ENCODE results near the gene SVOP. TPM values are rescaled to one million over a fixed set of nuclear protein-coding genes. Genes with fewer than 3 reads are reported as not detected.

The SVOP gene
- total and polyA plus RNA-seq, 2 of the 4 experiments (the other 2 are of a cell fraction), result not detected

DNA sequence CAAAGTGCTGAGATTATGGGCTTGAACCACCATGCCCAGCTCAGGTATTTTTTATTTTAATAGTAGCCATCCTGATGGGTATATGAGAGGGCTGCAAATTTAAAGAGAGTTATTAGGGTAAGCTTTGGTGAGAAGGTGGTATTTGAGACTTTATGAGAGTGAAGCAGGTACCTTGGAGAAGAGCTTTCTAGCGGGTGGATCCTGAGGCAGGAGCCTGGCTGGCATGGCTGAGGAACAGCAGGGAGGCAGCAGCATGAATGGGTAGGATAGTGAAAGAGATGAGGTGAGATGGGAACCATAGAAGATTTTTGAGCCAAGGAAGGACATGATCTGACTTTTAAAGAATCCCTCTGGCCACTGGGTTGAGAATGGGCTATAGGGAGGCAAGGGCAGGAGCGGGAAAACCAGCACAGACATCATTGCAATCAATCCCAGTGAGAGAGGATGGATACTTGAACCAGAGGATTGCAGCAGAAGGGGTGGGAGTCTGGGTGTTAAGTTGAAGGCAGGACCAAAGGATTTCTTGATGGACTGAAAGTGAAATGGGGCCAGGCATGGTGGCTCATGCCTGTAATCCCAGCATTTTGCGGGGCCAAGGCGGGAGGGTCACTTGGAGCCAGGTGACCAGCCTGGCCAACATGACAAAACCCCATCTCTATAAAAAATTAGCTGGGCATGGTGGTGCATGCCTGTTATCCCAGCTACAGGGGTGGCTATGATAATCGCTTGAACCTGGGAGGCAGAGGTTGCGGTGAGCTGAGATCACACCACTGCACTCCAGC lies 5.7 kb downstream of the SVOP start:
- Histone ChIP-seq H3K4me1 (ENCODE audit: control insufficient read depth, insufficient read depth, low read length) (no peaks in the 10 kb centered on the region), H2BK20ac (ENCODE audit: low read depth, low read length) (no peak overlapping the region), H3K23ac (ENCODE audit: low read depth, low read length) (no peak overlapping the region), H2AFZ (replicated peaks; ENCODE audit: low read length, poor library complexity) (no peak overlapping the region), H3K27me3 (ENCODE audit: control insufficient read depth, insufficient read depth, low read length) (peaks cover 1% of the 10 kb centered on the region), H4K5ac (ENCODE audit: low read depth, low read length) (no peak overlapping the region), H2BK5ac (ENCODE audit: low read depth, low read length, poor library complexity, severe bottlenecking) (no peak overlapping the region), H2BK15ac (ENCODE audit: low read depth, low read length) (no peak overlapping the region), H2BK120ac (ENCODE audit: low read depth, low read length) (no peak overlapping the region), H3K4me2 (ENCODE audit: low read depth, low read length) (no peak overlapping the region), H3K9ac (ENCODE audit: low read depth, low read length) (no peak overlapping the region), H3K18ac (ENCODE audit: low read depth, low read length) (no peak overlapping the region), H2AK9ac (replicated peaks; ENCODE audit: low read depth, low read length, poor library complexity) (no peak overlapping the region), H3K36me3 (ENCODE audit: control insufficient read depth, insufficient read depth, low read length) (no peaks in the 10 kb centered on the region), H2AK5ac (ENCODE audit: low read depth, low read length) (no peak overlapping the region), H3K9me3 (ENCODE audit: control insufficient read depth, insufficient read depth, low read length) (no peaks in the 10 kb centered on the region), H3K4ac (ENCODE audit: low read depth, low read length) (no peak overlapping the region), H4K8ac (ENCODE audit: low read depth in 2 of 2, low read length in 2 of 2) (no peak overlapping the region), H3K4me3 (ENCODE audit: insufficient read depth, low read depth, low read length) (no peak overlapping the region), H3K79me1 (ENCODE audit: low read depth in 1 of 2, low read length in 2 of 2) (no peaks in the 10 kb centered on the region), H4K91ac (ENCODE audit: insufficient read depth, low read depth, low read length) (no peak overlapping the region), H3K27ac (ENCODE audit: insufficient read depth, low read length) (no peak overlapping the region), H4K20me1 (ENCODE audit: insufficient read depth, low read length) (no peaks in the 10 kb centered on the region), H3K56ac (ENCODE audit: extremely low read depth, insufficient read depth, low read length) (no peak overlapping the region), H3K14ac (replicated peaks; ENCODE audit: low read depth, low read length) (no peak overlapping the region), H3K9me1 (ENCODE audit: insufficient read depth, low read length) (no peaks in the 10 kb centered on the region)
- BruUV-seq (replicated peaks), result no TSS peak
- TF ChIP-seq, protein P1, sequence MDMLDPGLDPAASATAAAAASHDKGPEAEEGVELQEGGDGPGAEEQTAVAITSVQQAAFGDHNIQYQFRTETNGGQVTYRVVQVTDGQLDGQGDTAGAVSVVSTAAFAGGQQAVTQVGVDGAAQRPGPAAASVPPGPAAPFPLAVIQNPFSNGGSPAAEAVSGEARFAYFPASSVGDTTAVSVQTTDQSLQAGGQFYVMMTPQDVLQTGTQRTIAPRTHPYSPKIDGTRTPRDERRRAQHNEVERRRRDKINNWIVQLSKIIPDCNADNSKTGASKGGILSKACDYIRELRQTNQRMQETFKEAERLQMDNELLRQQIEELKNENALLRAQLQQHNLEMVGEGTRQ (IDR thresholded peaks at IDR 0.05; ENCODE audit: low read depth, low read length), result no peak
- TF ChIP-seq MXI1 (IDR thresholded peaks at IDR 0.05; ENCODE audit: borderline replicate concordance, low read depth, low read length), result no peak
- no peak for TF ChIP-seq CHD1 (IDR thresholded peaks at IDR 0.05; ENCODE audit: low read depth, low read length)
- TF ChIP-seq, protein P2, sequence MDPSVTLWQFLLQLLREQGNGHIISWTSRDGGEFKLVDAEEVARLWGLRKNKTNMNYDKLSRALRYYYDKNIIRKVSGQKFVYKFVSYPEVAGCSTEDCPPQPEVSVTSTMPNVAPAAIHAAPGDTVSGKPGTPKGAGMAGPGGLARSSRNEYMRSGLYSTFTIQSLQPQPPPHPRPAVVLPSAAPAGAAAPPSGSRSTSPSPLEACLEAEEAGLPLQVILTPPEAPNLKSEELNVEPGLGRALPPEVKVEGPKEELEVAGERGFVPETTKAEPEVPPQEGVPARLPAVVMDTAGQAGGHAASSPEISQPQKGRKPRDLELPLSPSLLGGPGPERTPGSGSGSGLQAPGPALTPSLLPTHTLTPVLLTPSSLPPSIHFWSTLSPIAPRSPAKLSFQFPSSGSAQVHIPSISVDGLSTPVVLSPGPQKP (IDR thresholded peaks at IDR 0.05; ENCODE audit: borderline replicate concordance, low read depth, low read length), result no peak
- no peak for TF ChIP-seq RCOR1 (IDR thresholded peaks at IDR 0.05; ENCODE audit: insufficient replicate concordance, low read length)
- no peak for TF ChIP-seq POLR2A (IDR thresholded peaks at IDR 0.05; ENCODE audit: low read depth, low read length)
- no peak for TF ChIP-seq SMC3 (IDR thresholded peaks at IDR 0.05; ENCODE audit: low read depth, low read length)
- TF ChIP-seq BHLHE40 (IDR thresholded peaks at IDR 0.05; ENCODE audit: low read depth, low read length), result no peak
- ATAC-seq (ENCODE audit: low read depth), result no peak
- WGBS, 2 experiments (ENCODE audit: extremely low coverage in 2 of 2, insufficient read length in 1 of 2), result 17% methylated on average over 1 of the region's 6 CpGs; no CpG with 5 or more reads in 1 of the 2 experiments
- in situ Hi-C loops (cut with MboI; ENCODE audit: low sequenced_read_pairs), result no loop called here
- DNase-seq, result no peak
- CTCF ChIA-PET, result no interaction called here
- dilution Hi-C loops (cut with HindIII; ENCODE audit: low sequenced_read_pairs, unreplicated experiment), result no loop called here
- intact Hi-C loops (cut with micrococcal nuclease), result no loop called here
- POLR2A ChIA-PET (ENCODE audit: unreplicated experiment), result no interaction called here
